ENCODE results near the gene LCE3D. TPM values are rescaled to one million over a fixed set of nuclear protein-coding genes. Genes with fewer than 3 reads are reported as not detected.

The LCE3D gene
- total RNA-seq, 6 donors from 2014 or later = not detected

DNA sequence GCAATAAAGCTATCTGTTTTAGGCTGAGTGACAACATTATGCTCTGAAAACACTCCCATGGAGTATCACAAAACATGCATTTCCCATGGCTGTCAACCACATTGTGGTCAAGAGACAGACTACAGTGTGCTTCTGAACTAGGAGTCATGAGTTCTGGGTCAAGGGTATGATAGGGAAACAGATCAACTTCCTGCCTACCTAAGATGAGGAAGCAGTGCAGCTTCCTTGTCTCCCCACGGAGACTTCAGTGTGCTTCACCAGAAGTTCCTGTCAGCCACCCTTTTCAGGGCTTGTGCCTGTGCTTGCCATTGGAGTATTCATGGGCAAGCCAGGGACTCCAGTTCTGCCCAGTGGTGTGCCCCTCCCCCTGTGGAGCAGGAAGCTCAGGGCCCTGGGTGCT, 33.6 kb downstream of the LCE3D start:
- no peaks in the 10 kb centered on the region for H3K9me3 ChIP-seq
- no peaks in the 10 kb centered on the region for H3K4me1 ChIP-seq
- H3K27ac ChIP-seq = no peak overlapping the region
- TF ChIP-seq POLR2AphosphoS5 (IDR thresholded peaks at IDR 0.05) = no peak
- TF ChIP-seq, protein P1, sequence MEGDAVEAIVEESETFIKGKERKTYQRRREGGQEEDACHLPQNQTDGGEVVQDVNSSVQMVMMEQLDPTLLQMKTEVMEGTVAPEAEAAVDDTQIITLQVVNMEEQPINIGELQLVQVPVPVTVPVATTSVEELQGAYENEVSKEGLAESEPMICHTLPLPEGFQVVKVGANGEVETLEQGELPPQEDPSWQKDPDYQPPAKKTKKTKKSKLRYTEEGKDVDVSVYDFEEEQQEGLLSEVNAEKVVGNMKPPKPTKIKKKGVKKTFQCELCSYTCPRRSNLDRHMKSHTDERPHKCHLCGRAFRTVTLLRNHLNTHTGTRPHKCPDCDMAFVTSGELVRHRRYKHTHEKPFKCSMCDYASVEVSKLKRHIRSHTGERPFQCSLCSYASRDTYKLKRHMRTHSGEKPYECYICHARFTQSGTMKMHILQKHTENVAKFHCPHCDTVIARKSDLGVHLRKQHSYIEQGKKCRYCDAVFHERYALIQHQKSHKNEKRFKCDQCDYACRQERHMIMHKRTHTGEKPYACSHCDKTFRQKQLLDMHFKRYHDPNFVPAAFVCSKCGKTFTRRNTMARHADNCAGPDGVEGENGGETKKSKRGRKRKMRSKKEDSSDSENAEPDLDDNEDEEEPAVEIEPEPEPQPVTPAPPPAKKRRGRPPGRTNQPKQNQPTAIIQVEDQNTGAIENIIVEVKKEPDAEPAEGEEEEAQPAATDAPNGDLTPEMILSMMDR (IDR thresholded peaks at IDR 0.05) = no peak
- DNase-seq (no peak), ATAC-seq (ENCODE audit: low FRiP score in 2 of 2) (no peak)
- no peaks in the 10 kb centered on the region for H3K27me3 ChIP-seq
- WGBS, 2 donors = 43% methylated on average over 1 of the region's 1 CpG; no CpG with 5 or more reads in 1 of the 2 donors
- H3K36me3 ChIP-seq = no peaks in the 10 kb centered on the region
- H3K4me3 ChIP-seq = no peak overlapping the region

DNA sequence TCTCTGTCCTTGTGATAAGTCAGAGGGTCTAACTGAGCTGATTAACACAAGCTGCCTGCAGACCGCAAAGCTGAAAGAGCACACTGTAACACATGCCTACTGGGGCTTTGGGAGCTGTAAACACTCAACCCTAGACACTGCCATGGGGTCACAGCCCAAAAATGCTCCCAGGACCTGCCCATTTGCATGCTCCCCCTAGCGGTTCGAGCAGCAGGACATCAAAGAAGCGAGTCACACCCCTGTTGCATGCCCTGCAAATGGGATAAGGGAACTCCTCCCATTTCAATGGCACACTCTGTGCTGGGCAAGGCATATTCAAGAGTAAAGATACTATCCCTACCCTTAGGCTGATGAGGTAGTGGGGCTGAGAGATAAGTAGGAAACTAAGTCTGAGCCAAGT, 36.5 kb downstream of the LCE3D start:
- Histone ChIP-seq H3K27ac (no peak overlapping the region), H3K36me3 (no peaks in the 10 kb centered on the region), H3K4me3 (no peak overlapping the region), H3K4me1 (no peaks in the 10 kb centered on the region), H3K27me3 (no peaks in the 10 kb centered on the region), H3K9me3 (no peaks in the 10 kb centered on the region)
- DNase-seq (no peak), ATAC-seq (ENCODE audit: low FRiP score in 2 of 2) (no peak)
- TF ChIP-seq, protein P1 (IDR thresholded peaks at IDR 0.05) = no peak
- TF ChIP-seq POLR2AphosphoS5 (IDR thresholded peaks at IDR 0.05) = no peak
- TF ChIP-seq POLR2A (IDR thresholded peaks at IDR 0.05) = no peak
- TF ChIP-seq EP300 (IDR thresholded peaks at IDR 0.05) = no peak
- WGBS, 2 donors = 44 to 86% methylated on average over 1 to 4 of the region's 4 CpGs

DNA sequence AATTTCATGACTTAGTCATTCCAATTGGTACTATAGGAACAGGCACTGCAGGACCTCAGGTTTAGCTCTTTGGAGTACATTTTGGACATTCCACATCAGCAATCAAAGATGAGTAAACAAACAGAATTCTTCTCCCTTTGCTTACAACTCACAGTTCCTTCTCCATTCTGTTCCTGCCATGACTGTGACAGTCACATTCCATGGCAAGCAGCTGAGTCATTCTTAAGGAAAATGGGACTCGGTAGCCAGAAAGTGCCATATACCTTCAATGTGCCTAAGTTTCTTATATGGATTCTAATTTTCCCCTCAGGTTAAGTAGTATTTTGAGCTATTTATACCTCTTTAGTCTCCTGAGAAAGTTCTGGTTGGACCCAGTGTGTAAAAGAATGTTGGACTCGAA, 40.4 kb downstream of the LCE3D start:
- H3K4me3 ChIP-seq = no peak overlapping the region
- H3K9me3 ChIP-seq = no peaks in the 10 kb centered on the region
- no peaks in the 10 kb centered on the region for H3K36me3 ChIP-seq
- 60 to 80% methylated on average over 2 of the region's 2 CpGs for WGBS, 2 donors
- H3K27me3 ChIP-seq = no peaks in the 10 kb centered on the region
- no peaks in the 10 kb centered on the region for H3K4me1 ChIP-seq
- ATAC-seq (ENCODE audit: low FRiP score in 2 of 2) = no peak
- H3K27ac ChIP-seq = no peak overlapping the region
- TF ChIP-seq, protein P1 (IDR thresholded peaks at IDR 0.05) = no peak
- TF ChIP-seq POLR2AphosphoS5 (IDR thresholded peaks at IDR 0.05) (no peak), EP300 (IDR thresholded peaks at IDR 0.05) (no peak), POLR2A (IDR thresholded peaks at IDR 0.05) (no peak)
- no peak for DNase-seq

DNA sequence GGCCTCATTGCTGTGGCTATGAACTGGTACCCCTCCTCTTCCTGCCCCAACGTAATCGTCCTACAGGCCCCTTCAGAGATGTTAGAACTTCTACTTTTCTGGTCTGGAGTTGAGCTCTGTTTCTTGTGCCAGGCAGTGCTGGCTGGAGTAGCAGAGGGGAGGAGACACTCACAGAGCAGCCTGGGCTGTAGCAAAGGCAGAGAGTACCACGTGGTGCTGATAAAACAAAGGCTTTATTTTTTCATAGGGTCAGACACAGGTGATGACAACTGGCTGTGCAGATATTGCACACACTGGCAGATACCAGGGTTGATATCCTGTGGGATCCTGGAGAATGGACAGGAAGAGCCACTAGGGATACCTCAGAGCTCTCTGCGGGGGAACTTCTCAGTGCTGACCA, 42.8 kb downstream of the LCE3D start:
- Histone ChIP-seq H3K4me3 (no peak overlapping the region), H3K27me3 (no peaks in the 10 kb centered on the region), H3K4me1 (no peaks in the 10 kb centered on the region), H3K27ac (no peak overlapping the region), H3K9me3 (no peaks in the 10 kb centered on the region), H3K36me3 (no peaks in the 10 kb centered on the region)
- WGBS, 2 donors = 51 to 53% methylated on average over 4 of the region's 4 CpGs
- DNase-seq = no peak
- peak in 1 of 2 donors; percentile 9 for ATAC-seq (ENCODE audit: low FRiP score in 2 of 2)
- TF ChIP-seq EP300 (IDR thresholded peaks at IDR 0.05) = no peak
- TF ChIP-seq POLR2A (IDR thresholded peaks at IDR 0.05) = no peak
- TF ChIP-seq, protein P1 (IDR thresholded peaks at IDR 0.05) = no peak
- no peak for TF ChIP-seq POLR2AphosphoS5 (IDR thresholded peaks at IDR 0.05)

DNA sequence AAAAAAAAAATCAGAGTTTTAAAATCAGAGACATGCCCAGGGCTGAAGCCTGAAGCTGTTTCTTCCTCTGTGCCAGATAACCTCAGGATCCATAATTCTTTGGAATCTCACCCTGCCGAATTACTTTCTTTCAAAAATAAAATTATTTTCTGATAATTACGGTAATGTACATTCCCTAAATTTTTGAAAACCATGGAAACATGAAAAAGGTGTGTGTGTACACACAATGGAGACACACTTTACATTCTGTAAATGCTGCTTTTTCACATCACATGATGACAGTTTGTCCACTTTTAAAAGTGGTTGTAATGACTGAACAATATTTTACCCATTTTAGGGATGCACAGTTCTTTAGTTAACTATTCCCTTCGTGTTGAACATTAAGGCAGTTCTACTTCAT, 44.5 kb downstream of the LCE3D start:
- 72 to 78% methylated on average over 3 of the region's 3 CpGs for WGBS, 2 donors
- H3K4me1 ChIP-seq = no peaks in the 10 kb centered on the region
- H3K27me3 ChIP-seq = no peaks in the 10 kb centered on the region
- ATAC-seq (ENCODE audit: low FRiP score in 2 of 2) (no peak), DNase-seq (no peak)
- TF ChIP-seq POLR2A (IDR thresholded peaks at IDR 0.05) = no peak
- TF ChIP-seq POLR2AphosphoS5 (IDR thresholded peaks at IDR 0.05) = no peak
- no peak overlapping the region for H3K27ac ChIP-seq
- no peak overlapping the region for H3K4me3 ChIP-seq
- no peaks in the 10 kb centered on the region for H3K36me3 ChIP-seq
- no peaks in the 10 kb centered on the region for H3K9me3 ChIP-seq
